AG10803 (cell line): ENCODE measurements around the gene NT5C.
"Not testable (repeated sequence)": the region's sequence is repeated elsewhere in the genome, so short reads cannot be mapped to it uniquely, and the experiment has no call there.

Source experiments
- DNase-seq: peaks from one replicate; pipeline ENCODE4 v3.0.0; 2010; ENCODE audit warnings: low read depth
- H3K4me3 ChIP-seq: 2 replicates; pipeline ENCODE4 v1.5.1; 2011; ENCODE audit warnings: mild to moderate bottlenecking, low read length, control low read depth
- CTCF ChIP-seq: conservative IDR thresholded peaks from 2 replicates; pipeline ENCODE4 v1.5.1; 2011; ENCODE audit warnings: mild to moderate bottlenecking, low read length, control low read depth, inconsistent platforms

Gene NT5C

DNA sequence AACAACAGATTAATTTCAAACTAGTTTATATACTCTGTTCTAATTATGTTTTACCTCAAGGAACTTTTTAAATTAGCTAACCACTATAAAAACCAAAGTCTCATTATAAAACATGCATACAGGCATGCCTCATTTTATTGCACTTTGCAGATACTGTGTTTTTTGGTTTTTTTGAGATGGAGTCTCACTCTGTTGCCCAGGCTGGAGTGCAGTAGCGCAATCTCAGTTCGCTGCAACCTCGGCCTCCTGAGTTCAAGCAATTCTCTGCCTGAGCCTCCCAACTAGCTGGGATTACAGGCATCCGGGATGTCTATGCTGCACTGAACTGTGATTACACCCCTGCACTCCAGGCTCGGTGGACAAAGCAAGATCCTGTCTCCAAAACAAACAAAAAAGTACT lies 31.5 kb upstream of the NT5C start:
- no peak for TF ChIP-seq CTCF
- no peak for DNase-seq
- no peak overlapping the region for H3K4me3 ChIP-seq

DNA sequence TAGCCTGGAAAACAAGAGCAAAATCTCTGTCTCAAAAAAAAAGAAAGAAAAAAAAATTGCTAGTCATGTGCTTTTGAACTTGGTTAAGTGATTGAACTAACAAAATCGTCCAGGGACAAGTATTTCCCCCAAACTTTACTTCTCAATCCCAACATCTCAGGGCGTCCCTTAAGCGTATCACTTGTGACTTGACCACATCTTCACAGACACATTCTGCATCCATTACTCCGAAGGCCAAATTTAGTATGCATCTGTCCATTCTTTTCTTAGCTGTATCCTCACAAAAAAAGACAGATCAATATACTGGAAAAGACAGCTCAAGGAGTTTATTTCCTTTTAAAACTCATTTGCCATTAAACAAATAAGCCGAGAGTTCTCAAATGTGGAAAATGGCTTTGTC lies 28.7 kb upstream of the NT5C start:
- TF ChIP-seq CTCF = no peak
- no peak for DNase-seq
- H3K4me3 ChIP-seq = no peak overlapping the region

- no peak for DNase-seq
- no peak for TF ChIP-seq CTCF
- no peak overlapping the region for H3K4me3 ChIP-seq
These were observed 27.9 kb upstream of the NT5C start for GRCh38 chr17:75159196-75160031.

GRCh38 chr17:75158480-75158879 lies 26.9 kb upstream of the NT5C start:
- H3K4me3 ChIP-seq, DNase-seq: not testable (repeated sequence)

GRCh38 chr17:75155191-75155601 lies 23.7 kb upstream of the NT5C start:
- no peak for TF ChIP-seq CTCF

GRCh38 chr17:75154195-75155106 lies 22.9 kb upstream of the NT5C start, which contains the start of gene JPT1:
JPT1 (minus strand) TSS chr17:75154512; CDS start chr17:75154397, 115 bp downstream.
- TF ChIP-seq CTCF = no peak
- peak within 1 kb of the TSS; percentile 85 for H3K4me3 ChIP-seq
- DNase-seq = peak; percentile 98

More at GRCh38 chr17:75155191-75155601, 23.7 kb upstream of the NT5C start:
- no peak overlapping the region for H3K4me3 ChIP-seq
- DNase-seq = no peak

- no peak for DNase-seq
- no peak for TF ChIP-seq CTCF
- peak overlapping the region; percentile 85 for H3K4me3 ChIP-seq
These were observed 22.2 kb upstream of the NT5C start for GRCh38 chr17:75153780-75154194.
